ENCODE results near the gene MRGPRE.

The MRGPRE gene

DNA sequence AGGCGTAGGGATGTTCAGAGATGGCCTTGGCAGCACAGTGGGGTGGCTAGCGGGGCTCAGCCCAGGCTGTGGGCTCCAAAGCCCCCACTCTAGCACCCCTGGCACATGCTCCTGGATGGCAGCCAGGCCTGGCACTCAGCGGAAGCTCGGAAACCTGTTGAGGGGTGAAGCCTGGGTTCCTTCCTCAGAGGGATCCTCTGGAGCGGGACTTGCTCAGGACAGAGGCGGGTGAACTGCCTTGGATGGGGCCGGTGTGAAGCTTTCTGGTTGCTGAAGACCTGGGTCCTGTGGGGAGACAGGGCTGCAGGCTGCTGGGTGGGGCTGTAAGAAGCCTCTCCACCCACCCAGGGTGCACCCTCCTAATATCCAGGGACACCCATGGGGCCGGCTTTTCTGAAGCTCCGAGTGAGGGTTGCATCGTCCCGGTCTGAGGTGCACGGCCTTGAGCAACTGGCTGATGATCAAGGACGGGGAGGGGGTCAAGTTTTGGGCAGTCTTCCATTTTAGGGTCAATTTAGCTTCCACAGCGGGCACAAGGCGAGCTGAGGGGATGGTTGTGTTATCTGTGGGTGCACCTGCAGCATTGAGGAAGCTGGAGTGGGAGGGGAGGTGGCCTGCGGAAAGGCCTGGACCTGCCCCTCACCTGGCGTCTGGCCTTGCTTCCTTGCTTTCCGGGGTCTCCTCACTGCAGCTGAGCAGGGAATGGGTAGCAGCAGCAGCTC lies 5.2 kb downstream of the MRGPRE start:
- no peak for DNase-seq (ENCODE audit: low read depth in 3 of 3)

GRCh38 chr11:3225826-3226750 lies 6.1 kb downstream of the MRGPRE start:
- no peak for DNase-seq (ENCODE audit: low read depth in 3 of 3)

DNA sequence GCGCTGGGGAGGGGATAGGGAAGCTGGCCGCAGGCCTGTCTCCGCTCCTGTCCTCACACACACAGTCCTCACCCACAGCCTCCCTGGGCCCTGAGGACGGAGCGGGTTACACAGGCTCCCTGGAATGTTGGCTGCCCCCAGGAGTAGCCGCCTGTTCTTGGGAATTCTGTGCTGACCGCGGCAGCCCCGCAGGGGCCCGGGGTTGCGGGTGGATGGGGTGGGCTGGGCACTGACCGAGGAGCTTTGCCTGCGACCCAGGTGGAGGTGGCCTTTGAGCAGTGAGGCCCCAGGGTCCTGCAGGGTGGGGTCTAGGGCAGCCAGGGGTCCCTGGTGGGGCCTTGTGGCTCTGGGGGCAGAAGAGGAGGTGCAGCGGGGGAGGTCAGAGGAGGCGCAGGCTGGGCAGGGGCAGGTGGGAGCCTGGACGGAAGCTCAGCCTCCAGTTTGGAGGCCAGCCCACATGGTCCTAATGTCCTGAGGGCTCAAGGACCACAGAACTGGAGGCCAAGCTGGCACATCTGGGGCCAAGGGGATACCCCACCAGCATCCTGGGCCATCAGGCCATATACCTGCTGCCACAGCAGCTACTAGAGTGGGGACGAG lies 7.0 kb downstream of the MRGPRE start:
- no peak for DNase-seq (ENCODE audit: low read depth in 3 of 3)

DNA sequence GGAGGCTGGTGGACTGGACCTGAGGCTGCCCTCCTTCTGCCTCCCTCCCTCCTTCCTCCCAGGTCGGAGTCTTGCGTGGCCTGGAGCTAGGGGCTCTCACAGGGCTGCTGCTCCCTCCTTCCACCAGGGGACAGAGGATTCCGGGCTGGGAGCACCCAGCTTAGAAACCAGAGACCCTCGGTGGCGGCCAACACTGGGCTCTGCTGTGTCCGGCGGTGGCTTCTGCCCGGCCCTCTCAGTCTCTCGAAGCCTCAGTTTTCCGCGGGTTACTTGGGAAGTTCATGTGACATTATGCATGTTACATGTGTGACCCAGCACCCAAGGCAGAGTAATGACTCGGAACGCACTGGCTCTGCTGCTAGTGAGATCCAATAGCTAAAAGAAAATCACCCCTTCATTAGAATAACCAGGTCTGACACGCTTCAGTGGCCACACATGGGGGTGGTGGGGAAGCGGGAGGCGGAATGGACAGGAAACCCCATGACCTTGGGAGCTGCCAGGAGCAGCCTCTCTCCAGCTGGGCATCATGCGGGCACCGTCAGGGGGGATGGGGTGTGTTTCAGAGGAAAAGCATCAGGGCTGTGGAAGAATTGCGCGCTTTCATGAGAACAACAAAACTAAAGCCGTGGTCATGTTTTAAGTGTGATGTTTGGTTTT lies 7.7 kb downstream of the MRGPRE start:
- no peak for DNase-seq (ENCODE audit: low read depth in 3 of 3)

GRCh38 chr11:3223932-3224381 lies 8.3 kb downstream of the MRGPRE start:
- DNase-seq (ENCODE audit: low read depth in 3 of 3), result no peak

- DNase-seq (ENCODE audit: low read depth in 3 of 3), result no peak
These were observed 9.0 kb downstream of the MRGPRE start for GRCh38 chr11:3222941-3223915.

DNA sequence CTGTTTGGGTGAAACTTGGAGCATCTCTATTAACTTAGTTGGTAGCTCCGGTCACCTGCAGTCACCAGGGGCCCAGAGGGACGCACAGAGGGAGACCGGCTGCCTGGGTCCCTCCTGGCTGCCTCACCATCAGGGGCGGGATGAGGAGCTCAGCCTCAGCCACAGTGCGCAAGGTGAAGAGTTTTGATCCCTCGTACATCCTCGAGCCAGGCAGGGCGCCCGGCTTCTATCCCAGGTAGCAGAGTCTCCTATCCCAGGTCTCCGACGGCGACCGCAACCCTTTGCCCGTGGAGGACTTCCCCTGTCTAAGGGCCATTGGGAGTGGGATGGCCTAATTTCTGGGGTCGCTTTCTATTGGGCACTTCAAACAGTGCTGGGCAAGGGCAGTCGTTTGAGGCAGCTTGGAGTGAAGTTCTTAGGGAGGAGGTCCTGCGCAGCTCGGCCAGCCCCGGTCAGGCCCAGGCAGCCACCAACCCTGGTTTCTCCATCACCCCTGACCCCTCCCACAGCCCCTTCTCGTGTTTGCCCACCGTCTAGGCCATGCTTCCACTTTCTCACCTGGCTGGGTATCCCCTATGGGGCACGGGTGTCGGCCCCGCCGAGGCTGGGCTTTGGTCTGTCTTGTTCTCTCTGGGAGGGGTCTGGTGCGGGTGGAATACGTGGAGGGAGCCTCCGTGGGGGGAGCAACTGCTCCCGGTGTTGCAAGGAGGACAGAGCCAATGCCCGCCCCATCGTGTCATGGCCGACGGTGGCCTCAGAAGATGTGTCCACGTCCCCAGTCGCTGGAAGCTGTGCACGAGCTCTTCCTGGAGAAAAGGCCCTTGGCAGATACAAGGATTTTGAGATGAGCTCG lies 10.0 kb downstream of the MRGPRE start:
- DNase-seq (ENCODE audit: low read depth in 3 of 3), result no peak

DNA sequence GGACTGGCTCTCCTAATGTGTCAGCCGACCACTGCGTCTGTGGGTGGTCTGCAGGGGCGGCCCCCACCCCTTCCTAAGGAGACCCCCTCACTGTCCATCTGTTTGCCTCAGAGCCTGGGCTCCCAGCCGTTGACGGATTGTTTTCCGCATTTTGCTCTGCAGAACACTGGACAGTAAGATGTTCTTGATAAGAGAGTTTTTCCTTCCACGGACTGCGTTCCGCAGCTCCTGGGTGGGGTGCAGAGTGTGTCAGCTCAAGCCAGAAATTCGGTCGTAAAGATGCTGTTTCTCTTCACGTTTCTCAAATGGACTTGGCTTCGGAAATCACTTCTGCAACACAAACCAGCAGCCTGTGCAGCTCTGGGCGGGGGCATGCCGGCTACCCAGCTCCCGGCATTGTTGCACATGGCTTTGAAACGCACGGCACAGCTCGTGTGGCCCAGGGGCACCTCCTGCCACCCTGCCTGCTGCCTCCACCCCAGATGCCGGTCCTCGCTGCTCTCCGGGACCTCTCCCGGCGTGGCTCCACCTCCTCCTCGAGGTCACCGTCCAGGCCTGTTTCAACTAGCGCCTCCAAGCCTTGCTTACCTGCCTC lies 10.7 kb downstream of the MRGPRE start:
- no peak for DNase-seq (ENCODE audit: low read depth in 3 of 3)

DNA sequence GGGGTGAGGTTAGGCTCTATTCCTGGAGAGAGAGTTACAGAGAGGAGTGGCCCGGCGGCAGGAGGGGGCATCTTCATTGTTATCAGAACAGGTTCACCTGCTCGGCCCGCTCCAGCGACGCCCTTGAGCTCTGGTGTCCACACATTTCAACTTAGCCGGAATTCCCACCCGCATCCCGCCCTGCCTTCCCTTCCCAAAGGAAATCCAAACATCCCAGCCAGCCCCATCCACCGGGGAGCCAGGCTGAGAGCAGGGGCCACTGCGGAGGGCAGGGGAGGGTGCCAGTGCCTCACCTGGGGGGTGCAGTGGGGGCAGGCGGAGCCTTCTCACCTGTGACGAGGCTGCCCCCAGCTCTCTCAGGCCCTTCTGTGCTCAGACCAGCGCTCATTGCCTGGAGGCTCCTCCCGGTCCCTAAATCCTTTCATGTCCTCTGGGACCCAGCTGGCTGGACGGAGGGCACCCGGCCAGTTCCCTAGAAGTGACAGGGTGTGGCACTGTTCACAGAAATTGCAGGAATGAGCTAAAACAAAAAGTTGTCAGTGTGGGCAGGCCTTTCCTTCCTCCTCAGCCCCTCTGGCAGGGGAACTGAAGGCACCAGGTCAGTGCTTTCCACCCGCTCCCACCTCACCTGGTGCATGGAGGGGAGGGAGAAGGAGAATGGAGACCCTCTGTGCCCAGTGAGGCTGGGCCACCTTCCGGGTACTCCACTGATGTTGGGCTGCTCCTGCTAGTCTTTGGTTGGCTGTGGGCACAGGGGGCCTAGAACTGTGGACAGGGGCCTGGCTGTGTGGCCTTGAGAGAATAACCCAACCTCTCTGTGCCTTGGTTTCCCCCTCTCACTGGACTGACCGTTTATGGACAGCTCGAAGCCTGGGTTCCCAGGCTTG lies 11.5 kb downstream of the MRGPRE start:
- DNase-seq (ENCODE audit: low read depth in 3 of 3), result no peak

- no peak for DNase-seq (ENCODE audit: low read depth in 3 of 3)
These were observed 12.1 kb downstream of the MRGPRE start for GRCh38 chr11:3220101-3220500.

DNA sequence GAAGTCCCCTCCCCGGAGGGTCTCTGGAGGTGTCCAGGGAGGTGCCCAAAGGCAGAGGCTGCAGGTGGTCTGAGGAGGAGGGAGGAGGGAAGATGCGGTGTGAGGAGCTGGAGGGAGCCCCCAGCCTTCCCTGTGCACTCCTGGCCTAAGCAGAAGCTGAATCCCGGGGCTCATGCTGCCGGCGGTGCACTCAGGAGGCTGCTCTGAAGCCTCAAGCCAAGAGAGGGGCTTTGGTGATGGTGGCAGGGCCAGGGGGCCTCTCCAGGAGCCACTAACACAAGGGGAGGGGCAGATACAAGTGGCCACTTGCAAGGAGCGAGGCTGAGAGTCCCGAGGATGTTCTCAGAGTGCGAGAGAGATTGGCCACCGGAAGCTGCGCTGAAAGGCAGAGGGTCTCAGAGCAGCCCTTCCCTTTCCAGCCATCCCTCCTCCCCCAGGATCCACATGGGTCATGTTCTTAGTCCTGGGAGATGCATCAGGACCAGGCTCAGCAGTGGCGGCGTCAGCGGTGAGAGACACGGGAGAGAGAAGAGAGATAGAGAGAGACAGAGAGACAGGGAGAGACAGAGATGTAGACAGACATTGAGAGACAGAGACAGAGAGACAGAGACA lies 12.8 kb downstream of the MRGPRE start:
- DNase-seq (ENCODE audit: low read depth in 3 of 3), result no peak

- DNase-seq (ENCODE audit: low read depth in 3 of 3), result no peak
These were observed 13.5 kb downstream of the MRGPRE start, which contains the start of gene MRGPRG for GRCh38 chr11:3218483-3219280. MRGPRG (minus strand) TSS chr11:3218813; CDS start chr11:3218813, 0 bp downstream.

- no peak for DNase-seq (ENCODE audit: low read depth in 3 of 3)
These were observed 14.3 kb downstream of the MRGPRE start for GRCh38 chr11:3217818-3218482.

DNA sequence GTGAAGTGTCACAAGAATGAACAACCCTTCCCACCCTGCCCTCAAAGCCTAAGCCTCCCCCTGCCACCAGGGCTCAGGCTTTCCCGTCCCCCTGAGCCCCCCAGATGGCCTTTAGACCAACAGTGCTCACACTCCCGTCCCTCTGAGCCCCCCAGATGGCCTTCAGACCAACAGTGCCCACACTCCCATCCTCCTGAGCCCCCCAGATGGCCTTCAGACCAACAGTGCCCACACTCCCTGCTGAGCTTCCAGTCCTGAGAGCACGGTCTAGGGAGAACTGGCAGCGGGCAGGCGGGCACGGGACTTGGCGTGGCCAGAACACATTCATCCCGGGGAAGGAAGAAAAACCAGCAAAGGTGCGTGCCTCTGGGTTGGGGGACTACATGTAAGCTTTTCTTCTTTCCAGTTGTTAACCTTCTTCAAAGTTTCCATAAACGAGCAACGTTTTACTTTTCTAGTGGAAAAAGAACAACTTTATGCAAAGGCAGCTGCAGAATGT lies 16.1 kb downstream of the MRGPRE start:
- no peak for DNase-seq (ENCODE audit: low read depth in 3 of 3)

GRCh38 chr11:3215346-3216026 lies 16.7 kb downstream of the MRGPRE start:
- DNase-seq (ENCODE audit: low read depth in 3 of 3), result no peak

DNA sequence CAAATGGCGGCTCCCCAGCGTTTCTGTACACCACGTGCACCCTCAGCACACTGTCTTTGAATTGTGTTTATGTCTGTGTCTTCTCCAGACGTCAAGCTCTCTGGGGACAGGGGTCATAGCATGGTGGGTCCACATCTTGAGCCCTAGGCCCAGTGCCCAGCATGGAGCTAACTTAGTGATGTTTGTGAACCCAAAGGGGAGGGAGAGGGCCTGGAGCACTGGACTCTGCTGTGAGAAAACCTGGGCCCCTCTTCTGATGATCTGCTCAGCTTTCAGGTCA lies 17.9 kb downstream of the MRGPRE start:
- no peak for DNase-seq (ENCODE audit: low read depth in 3 of 3)
